Fibroblast of lung (primary cell): ENCODE results near the gene RIMKLA. TPM values are rescaled to one million over a fixed set of nuclear protein-coding genes. Genes with fewer than 3 reads are reported as not detected.

Source experiments
- DNase-seq, 2 donors: peaks; one replicate each; pipeline versions ENCODE4 v3.0.0 to v3.0.0-alpha.2; 2010; ENCODE audit warnings: low read depth in 2 of 2
- H2AFZ ChIP-seq: 2 replicates; pipeline ENCODE4 v1.5.1; 2012; ENCODE audit warnings: low read length, control low read depth, inconsistent platforms
- H3K27ac ChIP-seq: 2 replicates; pipeline ENCODE4 v1.5.1; 2011; ENCODE audit warnings: low read length, control low read depth; ENCODE audit not compliant: insufficient read depth
- H3K27me3 ChIP-seq: 2 replicates; pipeline ENCODE4 v1.5.1; 2011; ENCODE audit warnings: mild to moderate bottlenecking, low read length; ENCODE audit not compliant: control insufficient read depth, insufficient read depth
- H3K36me3 ChIP-seq: 2 replicates; pipeline ENCODE4 v1.5.1; 2011; ENCODE audit warnings: low read length; ENCODE audit not compliant: control insufficient read depth, insufficient read depth
- H3K4me1 ChIP-seq: 2 replicates; pipeline ENCODE4 v1.5.1; 2011; ENCODE audit warnings: low read length; ENCODE audit not compliant: control insufficient read depth, insufficient read depth; ENCODE audit errors: extremely low read depth
- H3K4me2 ChIP-seq: 2 replicates; pipeline ENCODE4 v1.5.1; 2011; ENCODE audit warnings: low read length, control low read depth; ENCODE audit not compliant: insufficient read depth; ENCODE audit errors: extremely low read depth
- H3K4me3 ChIP-seq, 4 experiments: fragments of 200-600 bp in 1 of 4; sonication (generic) in 1 of 4; replicated peaks in 1 of 4; 2 replicates each; pipeline ENCODE4 v1.5.1; 2011 to 2016; ENCODE audit warnings: low read length in 4 of 4, low read depth in 3 of 4, mild to moderate bottlenecking in 3 of 4, control low read depth in 2 of 4, inconsistent platforms in 1 of 4, mixed read lengths in 1 of 4; ENCODE audit not compliant: insufficient read depth in 1 of 4; ENCODE audit errors: control extremely low read depth in 1 of 4
- H3K79me2 ChIP-seq: 2 replicates; pipeline ENCODE4 v1.5.1; 2012; ENCODE audit warnings: mild to moderate bottlenecking, low read length, inconsistent platforms; ENCODE audit not compliant: control insufficient read depth, insufficient read depth
- H3K9ac ChIP-seq: 2 replicates; pipeline ENCODE4 v1.5.1; 2011; ENCODE audit warnings: mild to moderate bottlenecking, low read length, control low read depth; ENCODE audit not compliant: insufficient read depth
- H3K9me3 ChIP-seq: 2 replicates; pipeline ENCODE4 v1.5.1; 2012; ENCODE audit warnings: low read depth, low read length; ENCODE audit not compliant: control insufficient read depth, insufficient read depth
- H4K20me1 ChIP-seq: 2 replicates; pipeline ENCODE4 v1.5.1; 2011; ENCODE audit warnings: low read length; ENCODE audit not compliant: control insufficient read depth, insufficient read depth; ENCODE audit errors: extremely low read depth
- CTCF ChIP-seq, 2 donors: IDR thresholded peaks in 1 of 2; conservative IDR thresholded peaks in 1 of 2; 1 replicate in 1 of 2; 2 replicates in 1 of 2; pipeline ENCODE4 v1.5.1; 2011 to 2012; ENCODE audit warnings: low read length in 2 of 2, control low read depth in 1 of 2, inconsistent platforms in 1 of 2, low read depth in 1 of 2, mild to moderate bottlenecking in 1 of 2
- EZH2 ChIP-seq: IDR thresholded peaks from 2 replicates; pipeline ENCODE4 v1.5.1; 2012; ENCODE audit warnings: low read length, control low read depth, mild to moderate bottlenecking; ENCODE audit errors: missing control alignments
- polyA plus RNA-seq, 2 donors: library from polyadenylated mRNA; depleted of rRNA in 1 of 2; stranded (reverse) in 1 of 2; unstranded in 1 of 2; fragments of >200 nt; gene quantifications; 2 replicates each; pipeline ENCODE4 v1.2.1, GENCODE V29; 2011 to 2012; ENCODE audit warnings: missing spikeins in 1 of 2
- total RNA-seq: library from RNA; depleted of rRNA; stranded (reverse); fragments of >200 nt; gene quantifications from 2 replicates; pipeline ENCODE4 v1.2.1, GENCODE V29; 2014

Gene RIMKLA
- total and polyA plus RNA-seq, 2 donors (not counting 1 experiment from before 2014, with no cell fraction given): under 0.01 TPM; not detected in 1

- Histone ChIP-seq H3K4me3 (no peak overlapping the region), H3K79me2 (no peaks in the 10 kb centered on the region), H3K9me3 (no peaks in the 10 kb centered on the region), H3K4me1 (no peaks in the 10 kb centered on the region), H3K27me3 (no peaks in the 10 kb centered on the region), H3K4me2 (no peak overlapping the region), H2AFZ (no peak overlapping the region), H4K20me1 (no peaks in the 10 kb centered on the region), H3K9ac (no peak overlapping the region), H3K27ac (no peak overlapping the region), H3K36me3 (no peaks in the 10 kb centered on the region)
- TF ChIP-seq EZH2 (no peak), CTCF (conservative IDR thresholded peaks at IDR 0.05 in 1 of 2, IDR thresholded peaks at IDR 0.05 in 1 of 2; ENCODE audit: low read depth in 1 of 2, low read length in 2 of 2) (no peak)
- no peak for DNase-seq
Measured at GRCh38 chr1:42414551-42415496, 34.2 kb downstream of the RIMKLA start.

DNA sequence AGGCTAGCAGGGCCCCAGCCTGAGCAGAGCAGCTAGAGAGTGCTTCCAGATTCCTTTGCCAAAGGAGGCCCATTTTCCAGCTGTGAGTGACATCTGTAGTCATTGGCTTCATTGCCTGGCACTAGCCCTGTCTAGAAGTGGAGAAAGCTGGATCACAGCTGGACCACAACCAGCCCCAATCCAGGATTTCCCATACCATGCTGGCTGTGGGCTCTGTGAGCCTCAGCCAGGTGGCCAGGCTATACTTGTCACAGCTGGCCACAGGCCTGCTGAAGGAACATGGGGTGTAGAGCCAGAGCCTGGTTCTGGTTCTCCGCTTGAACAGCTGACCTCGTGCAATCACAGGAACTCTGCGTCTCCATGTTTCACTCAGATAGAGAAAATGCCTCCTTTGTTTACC is 36.6 kb downstream of the RIMKLA start:
- H2AFZ ChIP-seq: no peak overlapping the region
- peaks cover 2% of the 10 kb centered on the region for H3K4me1 ChIP-seq
- no peak overlapping the region for H3K4me2 ChIP-seq
- H3K27me3 ChIP-seq: no peaks in the 10 kb centered on the region
- H3K4me3 ChIP-seq: no peak overlapping the region
- no peak for DNase-seq
- H3K27ac ChIP-seq: no peak overlapping the region
- no peak for TF ChIP-seq EZH2
- TF ChIP-seq CTCF (conservative IDR thresholded peaks at IDR 0.05 in 1 of 2, IDR thresholded peaks at IDR 0.05 in 1 of 2; ENCODE audit: low read depth in 1 of 2, low read length in 2 of 2): no peak
- H3K36me3 ChIP-seq: no peaks in the 10 kb centered on the region
- H3K9ac ChIP-seq: no peak overlapping the region
- no peaks in the 10 kb centered on the region for H4K20me1 ChIP-seq
- H3K9me3 ChIP-seq: no peaks in the 10 kb centered on the region
- no peaks in the 10 kb centered on the region for H3K79me2 ChIP-seq

DNA sequence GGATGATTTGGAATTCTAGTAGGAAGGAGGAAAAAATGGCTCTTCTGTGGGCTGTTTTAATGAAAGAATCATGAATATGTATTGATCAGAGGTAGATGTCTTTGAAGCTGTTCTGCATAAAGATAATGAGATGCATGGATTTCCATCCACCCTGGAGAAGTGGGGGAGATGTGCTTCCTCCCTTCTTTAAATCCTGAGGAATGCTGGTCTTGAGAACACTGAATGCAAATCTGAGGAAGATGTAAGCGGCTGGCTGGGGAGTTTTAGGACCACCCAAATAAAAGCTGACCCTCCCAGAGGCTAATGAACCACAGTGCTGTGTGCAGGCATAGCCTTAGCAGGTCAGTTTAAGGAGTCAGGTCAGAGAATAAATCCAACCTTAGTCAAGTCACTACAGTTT is 37.9 kb downstream of the RIMKLA start:
- no peaks in the 10 kb centered on the region for H3K27me3 ChIP-seq
- no peak overlapping the region for H3K4me3 ChIP-seq
- no peaks in the 10 kb centered on the region for H3K79me2 ChIP-seq
- H3K36me3 ChIP-seq: no peaks in the 10 kb centered on the region
- DNase-seq: no peak
- peaks cover 2% of the 10 kb centered on the region for H3K4me1 ChIP-seq
- H3K4me2 ChIP-seq: no peak overlapping the region
- no peaks in the 10 kb centered on the region for H3K9me3 ChIP-seq
- no peak for TF ChIP-seq EZH2
- no peak for TF ChIP-seq CTCF (conservative IDR thresholded peaks at IDR 0.05 in 1 of 2, IDR thresholded peaks at IDR 0.05 in 1 of 2; ENCODE audit: low read depth in 1 of 2, low read length in 2 of 2)
- no peak overlapping the region for H2AFZ ChIP-seq
- H4K20me1 ChIP-seq: no peaks in the 10 kb centered on the region
- H3K27ac ChIP-seq: no peak overlapping the region
- no peak overlapping the region for H3K9ac ChIP-seq
